ENCODE data around the gene FILIP1.

Gene FILIP1

GRCh38 chr6:75421316-75422023 lies 72.1 kb downstream of the FILIP1 start:
- Histone ChIP-seq H3K27me3 (ENCODE audit: insufficient read depth, insufficient read length) (no peaks in the 10 kb centered on the region), H3K4me3 (ENCODE audit: insufficient read length, low read depth) (no peak overlapping the region), H3K4me1 (ENCODE audit: insufficient read depth, insufficient read length) (no peaks in the 10 kb centered on the region), H3K9ac (ENCODE audit: insufficient read length, low read depth) (no peak overlapping the region), H3K36me3 (ENCODE audit: insufficient read depth, insufficient read length, low read length) (no peaks in the 10 kb centered on the region), H3K9me3 (ENCODE audit: insufficient read depth, low read length) (no peaks in the 10 kb centered on the region)
- no peak for TF ChIP-seq YY1 (IDR thresholded peaks at IDR 0.05; ENCODE audit: insufficient read depth, insufficient read length)
- no peak for TF ChIP-seq ZNF274 (IDR thresholded peaks at IDR 0.05; ENCODE audit: low read depth, low read length)
- TF ChIP-seq SUZ12 (IDR thresholded peaks at IDR 0.05; ENCODE audit: extremely low read depth, insufficient read depth, insufficient read length), result no peak
- no peak for DNase-seq (ENCODE audit: low read depth, low spot score)

- TF ChIP-seq YY1 (IDR thresholded peaks at IDR 0.05; ENCODE audit: insufficient read depth, insufficient read length) (no peak), ZNF274 (IDR thresholded peaks at IDR 0.05; ENCODE audit: low read depth, low read length) (no peak), SUZ12 (IDR thresholded peaks at IDR 0.05; ENCODE audit: extremely low read depth, insufficient read depth, insufficient read length) (no peak)
Observed at GRCh38 chr6:75419980-75420379, 73.6 kb downstream of the FILIP1 start.

GRCh38 chr6:75419416-75419815 lies 74.2 kb downstream of the FILIP1 start:
- TF ChIP-seq YY1 (IDR thresholded peaks at IDR 0.05; ENCODE audit: insufficient read depth, insufficient read length), result no peak
- no peak for TF ChIP-seq SUZ12 (IDR thresholded peaks at IDR 0.05; ENCODE audit: extremely low read depth, insufficient read depth, insufficient read length)
- Histone ChIP-seq H3K9ac (ENCODE audit: insufficient read length, low read depth) (no peak overlapping the region), H3K9me3 (ENCODE audit: insufficient read depth, low read length) (no peaks in the 10 kb centered on the region), H3K36me3 (ENCODE audit: insufficient read depth, insufficient read length, low read length) (no peaks in the 10 kb centered on the region), H3K27me3 (ENCODE audit: insufficient read depth, insufficient read length) (no peaks in the 10 kb centered on the region), H3K4me3 (ENCODE audit: insufficient read length, low read depth) (no peak overlapping the region), H3K4me1 (ENCODE audit: insufficient read depth, insufficient read length) (no peaks in the 10 kb centered on the region)
- DNase-seq (ENCODE audit: low read depth, low spot score), result no peak

More at GRCh38 chr6:75419980-75420379, 73.6 kb downstream of the FILIP1 start:
- no peak for DNase-seq (ENCODE audit: low read depth, low spot score)
- Histone ChIP-seq H3K4me3 (ENCODE audit: insufficient read length, low read depth) (no peak overlapping the region), H3K27me3 (ENCODE audit: insufficient read depth, insufficient read length) (no peaks in the 10 kb centered on the region), H3K4me1 (ENCODE audit: insufficient read depth, insufficient read length) (no peaks in the 10 kb centered on the region), H3K9ac (ENCODE audit: insufficient read length, low read depth) (no peak overlapping the region), H3K36me3 (ENCODE audit: insufficient read depth, insufficient read length, low read length) (no peaks in the 10 kb centered on the region), H3K9me3 (ENCODE audit: insufficient read depth, low read length) (no peaks in the 10 kb centered on the region)

GRCh38 chr6:75418233-75418632 lies 75.4 kb downstream of the FILIP1 start:
- Histone ChIP-seq H3K4me1 (ENCODE audit: insufficient read depth, insufficient read length) (no peaks in the 10 kb centered on the region), H3K36me3 (ENCODE audit: insufficient read depth, insufficient read length, low read length) (no peaks in the 10 kb centered on the region), H3K4me3 (ENCODE audit: insufficient read length, low read depth) (no peak overlapping the region), H3K9me3 (ENCODE audit: insufficient read depth, low read length) (no peaks in the 10 kb centered on the region), H3K9ac (ENCODE audit: insufficient read length, low read depth) (no peak overlapping the region), H3K27me3 (ENCODE audit: insufficient read depth, insufficient read length) (no peaks in the 10 kb centered on the region)
- no peak for TF ChIP-seq SUZ12 (IDR thresholded peaks at IDR 0.05; ENCODE audit: extremely low read depth, insufficient read depth, insufficient read length)
- TF ChIP-seq ZNF274 (IDR thresholded peaks at IDR 0.05; ENCODE audit: low read depth, low read length), result no peak
- TF ChIP-seq YY1 (IDR thresholded peaks at IDR 0.05; ENCODE audit: insufficient read depth, insufficient read length), result no peak
- no peak for DNase-seq (ENCODE audit: low read depth, low spot score)

GRCh38 chr6:75416443-75416842 lies 77.2 kb downstream of the FILIP1 start:
- no peaks in the 10 kb centered on the region for H3K4me1 ChIP-seq (ENCODE audit: insufficient read depth, insufficient read length)
- no peaks in the 10 kb centered on the region for H3K27me3 ChIP-seq (ENCODE audit: insufficient read depth, insufficient read length)
- no peaks in the 10 kb centered on the region for H3K9me3 ChIP-seq (ENCODE audit: insufficient read depth, low read length)
- TF ChIP-seq YY1 (IDR thresholded peaks at IDR 0.05; ENCODE audit: insufficient read depth, insufficient read length), result no peak
- no peak for TF ChIP-seq SUZ12 (IDR thresholded peaks at IDR 0.05; ENCODE audit: extremely low read depth, insufficient read depth, insufficient read length)
- TF ChIP-seq ZNF274 (IDR thresholded peaks at IDR 0.05; ENCODE audit: low read depth, low read length), result no peak
- no peak for DNase-seq (ENCODE audit: low read depth, low spot score)
- no peak overlapping the region for H3K9ac ChIP-seq (ENCODE audit: insufficient read length, low read depth)
- no peak overlapping the region for H3K4me3 ChIP-seq (ENCODE audit: insufficient read length, low read depth)
- H3K36me3 ChIP-seq (ENCODE audit: insufficient read depth, insufficient read length, low read length), result no peaks in the 10 kb centered on the region

- Histone ChIP-seq H3K36me3 (ENCODE audit: insufficient read depth, insufficient read length, low read length) (no peaks in the 10 kb centered on the region), H3K4me3 (ENCODE audit: insufficient read length, low read depth) (no peak overlapping the region), H3K9ac (ENCODE audit: insufficient read length, low read depth) (no peak overlapping the region), H3K9me3 (ENCODE audit: insufficient read depth, low read length) (no peaks in the 10 kb centered on the region), H3K4me1 (ENCODE audit: insufficient read depth, insufficient read length) (no peaks in the 10 kb centered on the region), H3K27me3 (ENCODE audit: insufficient read depth, insufficient read length) (no peaks in the 10 kb centered on the region)
- no peak for DNase-seq (ENCODE audit: low read depth, low spot score)
- TF ChIP-seq SUZ12 (IDR thresholded peaks at IDR 0.05; ENCODE audit: extremely low read depth, insufficient read depth, insufficient read length), result no peak
- TF ChIP-seq YY1 (IDR thresholded peaks at IDR 0.05; ENCODE audit: insufficient read depth, insufficient read length), result no peak
- TF ChIP-seq ZNF274 (IDR thresholded peaks at IDR 0.05; ENCODE audit: low read depth, low read length), result no peak
Observed at GRCh38 chr6:75415804-75416203, 77.8 kb downstream of the FILIP1 start.

GRCh38 chr6:75414445-75415021 lies 79.1 kb downstream of the FILIP1 start:
- no peaks in the 10 kb centered on the region for H3K4me1 ChIP-seq (ENCODE audit: insufficient read depth, insufficient read length)
- no peaks in the 10 kb centered on the region for H3K9me3 ChIP-seq (ENCODE audit: insufficient read depth, low read length)
- no peak for DNase-seq (ENCODE audit: low read depth, low spot score)
- TF ChIP-seq YY1 (IDR thresholded peaks at IDR 0.05; ENCODE audit: insufficient read depth, insufficient read length), result no peak
- TF ChIP-seq ZNF274 (IDR thresholded peaks at IDR 0.05; ENCODE audit: low read depth, low read length), result no peak
- TF ChIP-seq SUZ12 (IDR thresholded peaks at IDR 0.05; ENCODE audit: extremely low read depth, insufficient read depth, insufficient read length), result no peak
- H3K4me3 ChIP-seq (ENCODE audit: insufficient read length, low read depth), result no peak overlapping the region
- no peak overlapping the region for H3K9ac ChIP-seq (ENCODE audit: insufficient read length, low read depth)
- H3K27me3 ChIP-seq (ENCODE audit: insufficient read depth, insufficient read length), result no peaks in the 10 kb centered on the region
- H3K36me3 ChIP-seq (ENCODE audit: insufficient read depth, insufficient read length, low read length), result no peaks in the 10 kb centered on the region
